K562 (cell line): ENCODE results near the gene IFITM2. TPM values are rescaled to one million over a fixed set of nuclear protein-coding genes. Genes with fewer than 3 reads are reported as not detected.

Experiments
- ATAC-seq: fragments of 200-7000 bp; cut with Tn5 transposase; 3 replicates; pipeline ENCODE4 v1.9.1; 2020; ENCODE audit warnings: moderate library complexity
- BruUV-seq: library from RNA; stranded (reverse); fragments of 400-500 nt; replicated peaks from 2 replicates; lab custom pipeline; 2021; lab: Mats Ljungman, UMichigan
- CTCF ChIA-PET: fragments of 300-600 bp; formaldehyde crosslinking; extraction: SDS; loops from one replicate; lab custom pipeline; 2021; ENCODE audit warnings: low intra/inter-chr PET ratio; lab: Yijun Ruan, JAX
- POLR2A ChIA-PET: fragments of 300-600, 350-650 bp; sonication (Branson Sonifier 250); formaldehyde crosslinking; extraction: SDS; loops from one replicate; lab custom pipeline; 2021; ENCODE audit warnings: antibody characterized with exemption, inconsistent platforms; lab: Yijun Ruan, JAX
- DNase-seq, 4 experiments: peaks; one replicate each; pipeline versions ENCODE4 v3.0.0 to v3.0.0-alpha.2; 2011 to 2018; ENCODE audit warnings: low spot score in 3 of 4, mixed read lengths in 3 of 4; ENCODE audit errors: extremely low read depth in 1 of 4
- FAIRE-seq: peaks from 2 replicates; lab custom pipeline; 2011; peaks lifted over from hg19 to GRCh38; lab: Jason Lieb, UNC
- H2AFZ ChIP-seq: 2 replicates; pipeline ENCODE4 v1.6.0; 2011; ENCODE audit warnings: low read depth, low read length, control low read depth, inconsistent platforms
- H3K27ac ChIP-seq: fragments of 200-600 bp; 3 replicates; pipeline ENCODE4 v1.8.0; 2011; ENCODE audit warnings: low read depth, mild to moderate bottlenecking, control low read depth, inconsistent platforms, low read length, moderate library complexity, mixed read lengths; ENCODE audit errors: extremely low read depth
- H3K27me3 ChIP-seq, 2 experiments: fragments of 300-600 bp in 1 of 2; 2 replicates in 1 of 2; 3 replicates in 1 of 2; pipeline versions ENCODE4 v1.6.0 to v1.8.0; 2011; ENCODE audit warnings: inconsistent platforms in 2 of 2, low read length in 2 of 2, mild to moderate bottlenecking in 1 of 2, mixed read lengths in 1 of 2, moderate library complexity in 1 of 2; ENCODE audit not compliant: control insufficient read depth in 2 of 2, insufficient read depth in 2 of 2
- H3K36me3 ChIP-seq: fragments of 300-600 bp; 3 replicates; pipeline ENCODE4 v1.8.0; 2011; ENCODE audit warnings: mild to moderate bottlenecking, low read length, inconsistent platforms; ENCODE audit not compliant: control insufficient read depth, insufficient read depth
- H3K4me1 ChIP-seq, 2 experiments: fragments of 200-600 bp in 1 of 2; replicated peaks in 1 of 2; 2 replicates in 1 of 2; 3 replicates in 1 of 2; pipeline versions ENCODE4 v1.5.1 to v1.8.0; 2011; ENCODE audit warnings: inconsistent platforms in 2 of 2, low read length in 2 of 2, mild to moderate bottlenecking in 1 of 2, mixed read lengths in 1 of 2, moderate library complexity in 1 of 2; ENCODE audit not compliant: control insufficient read depth in 2 of 2, insufficient read depth in 2 of 2
- H3K4me2 ChIP-seq: 2 replicates; pipeline ENCODE4 v1.6.1; 2011; ENCODE audit warnings: low read length, control low read depth, inconsistent platforms, mixed read lengths; ENCODE audit not compliant: insufficient read depth
- H3K4me3 ChIP-seq: fragments of 200-600 bp; sonication (generic), shearing (Covaris generic); 2 replicates; pipeline ENCODE4 v1.5.1; 2016; ENCODE audit warnings: control low read depth, inconsistent platforms
- H3K79me2 ChIP-seq: fragments of 200-600 bp; 3 replicates; pipeline ENCODE4 v1.8.0; 2011; ENCODE audit warnings: low read length, inconsistent platforms; ENCODE audit not compliant: control insufficient read depth, insufficient read depth
- H3K9ac ChIP-seq, 2 experiments: 2 replicates each; pipeline versions ENCODE4 v1.6.0 to v1.6.1; 2011; ENCODE audit warnings: low read depth in 2 of 2, low read length in 2 of 2, control low read depth in 1 of 2, inconsistent platforms in 1 of 2, mild to moderate bottlenecking in 1 of 2, mixed read lengths in 1 of 2; ENCODE audit not compliant: insufficient read depth in 1 of 2
- H3K9me1 ChIP-seq: one replicate; pipeline ENCODE4 v1.6.0; 2011; ENCODE audit warnings: inconsistent platforms, mild to moderate bottlenecking, low read length, moderate library complexity; ENCODE audit not compliant: control insufficient read depth, insufficient read depth
- H3K9me3 ChIP-seq: replicated peaks from 2 replicates; pipeline ENCODE4 v1.5.1; 2011; ENCODE audit warnings: low read depth, low read length, inconsistent platforms; ENCODE audit not compliant: control insufficient read depth, insufficient read depth
- H4K20me1 ChIP-seq: replicated peaks from 2 replicates; pipeline ENCODE4 v1.6.1; 2011; ENCODE audit warnings: low read length, inconsistent platforms, mixed read lengths; ENCODE audit not compliant: control insufficient read depth, insufficient read depth
- ARID1B ChIP-seq: fragments of 450-650 bp; IDR thresholded peaks from 2 replicates; pipeline ENCODE4 v1.6.1; 2016; ENCODE audit warnings: antibody characterized with exemption, mild to moderate bottlenecking, inconsistent platforms
- FOXA1 ChIP-seq: fragments of 450-650 bp; IDR thresholded peaks from 2 replicates; pipeline ENCODE4 v1.6.1; 2016; ENCODE audit warnings: mild to moderate bottlenecking, borderline replicate concordance
- FUS ChIP-seq: fragments of 200-400 bp; formaldehyde crosslinking; optimal IDR thresholded peaks from 2 replicates; pipeline ENCODE3; 2017; ENCODE audit warnings: low read depth, low read length
- HIVEP1 ChIP-seq: fragments of 250-450 bp; sonication (Bioruptor Pico); IDR thresholded peaks from 2 replicates; pipeline ENCODE4 v1.4.0; 2020; ENCODE audit warnings: mild to moderate bottlenecking
- POLR2AphosphoS2 ChIP-seq: IDR thresholded peaks from 2 replicates; pipeline ENCODE4 v1.6.1; 2012; ENCODE audit warnings: low read length, improper control_type of control experiment
- POLR2G ChIP-seq: fragments of 200-400 bp; formaldehyde crosslinking; IDR thresholded peaks from 2 replicates; pipeline ENCODE4 v1.6.1; 2017; ENCODE audit warnings: low read depth, mild to moderate bottlenecking, antibody characterized with exemption, low read length, moderate library complexity
- RB1 ChIP-seq: fragments of 450-650 bp; IDR thresholded peaks from 2 replicates; pipeline ENCODE4 v1.6.1; 2017; ENCODE audit warnings: low read depth, mild to moderate bottlenecking
- ZBTB17 ChIP-seq: fragments of 450-650 bp; formaldehyde crosslinking; IDR thresholded peaks from 2 replicates; pipeline ENCODE4 v1.4.0; 2020; ENCODE audit warnings: mild to moderate bottlenecking
- WGBS: fragments of 100-300 bp; shearing (Covaris generic); methylation state at CpG from one replicate; pipeline ENCODE4 v1.1.6; 2016; ENCODE audit warnings: low coverage, mixed read lengths; ENCODE audit not compliant: insufficient coverage; ENCODE audit errors: missing lambda C conversion rate; 5-methylcytosine and 5-hydroxymethylcytosine counted together
- in situ Hi-C: fragments of 300-500 bp; cut with MboI; formaldehyde crosslinking; loops from 4 replicates; pipeline ENCODE4 v1.15.0; 2018; ENCODE audit warnings: inconsistent platforms, mixed read lengths
- intact Hi-C: fragments of 100-400 bp; cut with micrococcal nuclease; formaldehyde crosslinking; loops from 2 replicates; pipeline ENCODE4 v1.14.2; 2022
- polyA plus RNA-seq, 8 experiments: library from polyadenylated mRNA; depleted of rRNA in 4 of 8; stranded (reverse) in 5 of 8; unstranded in 3 of 8; fragments of >200 nt; fragmentation: Nextera tagmentation in 2 of 8; fragmentation: Illumina TruSeq in 1 of 8; extraction: Ambion mirVana in 2 of 8; extraction: Trizol in 1 of 8; gene quantifications; 2 replicates each; pipeline versions ENCODE4 v1.2.1 to v1.2.3, GENCODE V29; 2011 to 2014; ENCODE audit warnings: inconsistent platforms in 1 of 8, missing spikeins in 1 of 8
- total RNA-seq, 7 experiments: library from RNA; depleted of rRNA in 6 of 7; stranded (reverse); fragments of >200 nt in 6 of 7; fragmentation: Illumina TruSeq in 2 of 7; extraction: Trizol in 2 of 7; gene quantifications; 2 replicates each; pipeline versions ENCODE4 v1.2.1 to v1.2.3, GENCODE V29; 2011 to 2021; ENCODE audit warnings: low replicate concordance in 1 of 7
- TF ChIP-seq, protein P1 (sequence below): fragments of 450-650 bp; formaldehyde crosslinking; IDR thresholded peaks from 2 replicates; pipeline ENCODE4 v1.4.0; 2020; ENCODE audit warnings: mild to moderate bottlenecking, moderate library complexity
- TF ChIP-seq, protein P2 (sequence below): fragments of 450-650 bp; IDR thresholded peaks from 2 replicates; pipeline ENCODE4 v1.6.1; 2016; ENCODE audit warnings: low read depth

IFITM2 gene
- total and polyA plus RNA-seq, 9 of the 15 experiments (the other 6 are each of a cell fraction or from before 2014, with no cell fraction given), result 52.8 to 4,872 (median 356) TPM

DNA sequence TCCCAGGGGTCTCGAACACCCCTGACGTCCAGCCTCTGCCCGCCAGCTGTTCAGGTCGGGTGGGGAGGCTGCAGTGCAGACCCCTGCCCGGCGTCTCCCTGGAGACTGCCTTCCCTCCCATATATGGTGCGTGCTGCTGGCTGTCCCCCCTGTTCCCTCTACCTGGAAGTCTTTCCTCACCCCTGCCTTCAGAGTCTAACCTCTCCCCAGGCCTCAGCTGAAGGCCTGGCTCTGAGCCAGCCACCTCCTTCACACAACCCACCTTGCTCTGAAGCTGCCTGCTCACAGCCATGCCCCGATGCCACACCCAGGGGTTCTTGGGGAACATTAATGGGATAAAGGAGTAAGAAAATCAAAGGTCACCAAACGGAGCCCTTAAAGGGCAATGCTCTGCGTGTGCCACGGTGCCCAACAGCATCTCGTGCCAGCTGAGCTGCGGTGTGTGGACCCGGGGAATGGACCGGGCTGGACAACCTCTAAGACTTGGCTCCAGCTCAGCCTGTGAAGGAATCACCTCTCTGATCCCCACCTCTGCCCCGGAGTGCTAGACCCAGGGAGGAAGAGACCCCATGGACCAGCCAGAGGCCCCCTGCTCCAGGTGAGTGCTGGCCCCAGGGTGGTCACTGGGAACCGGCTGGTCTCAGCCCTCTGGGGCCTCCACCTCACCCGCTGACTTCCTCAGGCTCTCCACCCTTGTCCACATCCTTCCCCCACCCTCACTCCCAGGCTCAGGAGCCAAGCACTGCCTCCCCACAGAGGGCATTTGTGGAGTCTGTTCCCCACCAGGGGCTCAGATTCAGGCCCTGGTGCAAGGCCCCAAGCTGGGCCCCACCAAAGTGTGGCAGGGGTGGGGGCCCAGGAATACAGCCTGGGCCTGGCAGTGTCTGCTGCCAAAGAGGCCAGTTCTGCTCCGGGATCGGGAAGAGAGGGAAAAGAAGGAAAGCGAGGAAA is 29.3 kb upstream of the IFITM2 start, which contains the start of gene NLRP6:
Gene NLRP6 (plus strand): TSS at position 407 of the 951 bp plus-strand sequence. CDS start 163 bp downstream, at position 570.
- intact Hi-C loops, result no loop called here
- no TSS peak for BruUV-seq
- ChIA-PET POLR2A (interaction anchor here (0.5 to 2.0 kb wide), 4 partner anchors 10 to 81 kb away, joined by 3 to 14 read pairs (median 4); no protein-coding TSS in a partner anchor), CTCF (no interaction called here)
- peaks cover 12% of the 10 kb centered on the region for H3K9me3 ChIP-seq
- in situ Hi-C loops, result no loop called here
- H3K79me2 ChIP-seq, result no peaks in the 10 kb centered on the region
- WGBS, result 73% methylated on average over 20 of the region's 21 CpGs
- peak within 1 kb of the TSS; percentile 45 to 88; a peak in 3 of 4 replicates for H3K9ac ChIP-seq
- ATAC-seq (peak; percentile 39), DNase-seq (no peak), FAIRE-seq (no peak)
- peak within 1 kb of the TSS; percentile 29; the same call in 1 of the 2 replicates for H2AFZ ChIP-seq
- no peak within 1 kb of the TSS for H3K4me3 ChIP-seq
- H3K36me3 ChIP-seq, result no peaks in the 10 kb centered on the region
- peaks cover 15 to 35% of the 10 kb centered on the region in 2 experiments for H3K4me1 ChIP-seq
- no peaks in the 10 kb centered on the region for H4K20me1 ChIP-seq
- peak within 1 kb of the TSS; percentile 33 for H3K4me2 ChIP-seq
- H3K9me1 ChIP-seq, result no peaks in the 10 kb centered on the region
- H3K27ac ChIP-seq, result peak within 1 kb of the TSS; percentile 78
- no peaks in the 10 kb centered on the region for H3K27me3 ChIP-seq
- TF ChIP-seq ZBTB17 (CRISPR knock-in tag) (no peak), FOXA1 (no peak), FUS (no peak), POLR2G (peak; percentile 45; the same call in 1 of the 2 replicates), HIVEP1 (0 out of 2 replicates have a peak, but pooled peaks have one; percentile 15), POLR2AphosphoS2 (no peak), RB1 (no peak), ARID1B (no peak)
- TF ChIP-seq, protein P1, sequence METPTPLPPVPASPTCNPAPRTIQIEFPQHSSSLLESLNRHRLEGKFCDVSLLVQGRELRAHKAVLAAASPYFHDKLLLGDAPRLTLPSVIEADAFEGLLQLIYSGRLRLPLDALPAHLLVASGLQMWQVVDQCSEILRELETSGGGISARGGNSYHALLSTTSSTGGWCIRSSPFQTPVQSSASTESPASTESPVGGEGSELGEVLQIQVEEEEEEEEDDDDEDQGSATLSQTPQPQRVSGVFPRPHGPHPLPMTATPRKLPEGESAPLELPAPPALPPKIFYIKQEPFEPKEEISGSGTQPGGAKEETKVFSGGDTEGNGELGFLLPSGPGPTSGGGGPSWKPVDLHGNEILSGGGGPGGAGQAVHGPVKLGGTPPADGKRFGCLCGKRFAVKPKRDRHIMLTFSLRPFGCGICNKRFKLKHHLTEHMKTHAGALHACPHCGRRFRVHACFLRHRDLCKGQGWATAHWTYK, result 0 out of 2 replicates have a peak, but pooled peaks have one; percentile 63
- TF ChIP-seq, protein P2, sequence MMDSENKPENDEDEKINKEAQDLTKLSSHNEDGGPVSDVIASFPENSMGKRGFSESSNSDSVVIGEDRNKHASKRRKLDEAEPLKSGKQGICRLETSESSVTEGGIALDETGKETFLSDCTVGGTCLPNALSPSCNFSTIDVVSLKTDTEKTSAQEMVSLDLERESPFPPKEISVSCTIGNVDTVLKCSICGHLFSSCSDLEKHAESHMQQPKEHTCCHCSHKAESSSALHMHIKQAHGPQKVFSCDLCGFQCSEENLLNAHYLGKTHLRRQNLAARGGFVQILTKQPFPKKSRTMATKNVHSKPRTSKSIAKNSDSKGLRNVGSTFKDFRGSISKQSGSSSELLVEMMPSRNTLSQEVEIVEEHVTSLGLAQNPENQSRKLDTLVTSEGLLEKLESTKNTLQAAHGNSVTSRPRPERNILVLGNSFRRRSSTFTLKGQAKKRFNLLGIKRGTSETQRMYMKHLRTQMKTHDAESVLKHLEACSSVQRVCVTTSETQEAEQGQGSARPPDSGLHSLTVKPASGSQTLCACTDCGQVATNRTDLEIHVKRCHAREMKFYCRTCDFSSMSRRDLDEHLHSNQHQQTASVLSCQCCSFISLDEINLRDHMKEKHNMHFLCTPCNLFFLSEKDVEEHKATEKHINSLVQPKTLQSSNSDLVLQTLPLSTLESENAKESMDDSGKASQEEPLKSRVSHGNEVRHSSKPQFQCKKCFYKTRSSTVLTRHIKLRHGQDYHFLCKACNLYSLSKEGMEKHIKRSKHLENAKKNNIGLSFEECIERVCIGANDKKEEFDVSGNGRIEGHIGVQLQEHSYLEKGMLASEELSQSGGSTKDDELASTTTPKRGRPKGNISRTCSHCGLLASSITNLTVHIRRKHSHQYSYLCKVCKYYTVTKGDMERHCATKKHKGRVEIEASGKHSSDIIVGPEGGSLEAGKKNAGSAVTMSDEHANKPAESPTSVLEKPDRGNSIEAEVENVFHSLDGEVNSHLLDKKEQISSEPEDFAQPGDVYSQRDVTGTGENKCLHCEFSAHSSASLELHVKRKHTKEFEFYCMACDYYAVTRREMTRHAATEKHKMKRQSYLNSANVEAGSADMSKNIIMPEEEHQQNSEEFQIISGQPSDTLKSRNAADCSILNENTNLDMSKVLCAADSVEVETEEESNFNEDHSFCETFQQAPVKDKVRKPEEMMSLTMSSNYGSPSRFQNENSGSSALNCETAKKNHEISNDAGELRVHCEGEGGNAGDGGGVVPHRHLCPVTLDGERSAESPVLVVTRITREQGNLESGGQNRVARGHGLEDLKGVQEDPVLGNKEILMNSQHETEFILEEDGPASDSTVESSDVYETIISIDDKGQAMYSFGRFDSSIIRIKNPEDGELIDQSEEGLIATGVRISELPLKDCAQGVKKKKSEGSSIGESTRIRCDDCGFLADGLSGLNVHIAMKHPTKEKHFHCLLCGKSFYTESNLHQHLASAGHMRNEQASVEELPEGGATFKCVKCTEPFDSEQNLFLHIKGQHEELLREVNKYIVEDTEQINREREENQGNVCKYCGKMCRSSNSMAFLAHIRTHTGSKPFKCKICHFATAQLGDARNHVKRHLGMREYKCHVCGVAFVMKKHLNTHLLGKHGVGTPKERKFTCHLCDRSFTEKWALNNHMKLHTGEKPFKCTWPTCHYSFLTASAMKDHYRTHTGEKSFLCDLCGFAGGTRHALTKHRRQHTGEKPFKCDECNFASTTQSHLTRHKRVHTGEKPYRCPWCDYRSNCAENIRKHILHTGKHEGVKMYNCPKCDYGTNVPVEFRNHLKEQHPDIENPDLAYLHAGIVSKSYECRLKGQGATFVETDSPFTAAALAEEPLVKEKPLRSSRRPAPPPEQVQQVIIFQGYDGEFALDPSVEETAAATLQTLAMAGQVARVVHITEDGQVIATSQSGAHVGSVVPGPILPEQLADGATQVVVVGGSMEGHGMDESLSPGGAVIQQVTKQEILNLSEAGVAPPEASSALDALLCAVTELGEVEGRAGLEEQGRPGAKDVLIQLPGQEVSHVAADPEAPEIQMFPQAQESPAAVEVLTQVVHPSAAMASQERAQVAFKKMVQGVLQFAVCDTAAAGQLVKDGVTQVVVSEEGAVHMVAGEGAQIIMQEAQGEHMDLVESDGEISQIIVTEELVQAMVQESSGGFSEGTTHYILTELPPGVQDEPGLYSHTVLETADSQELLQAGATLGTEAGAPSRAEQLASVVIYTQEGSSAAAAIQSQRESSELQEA, result no peak
